ENCODE data around the gene SON.
"Not testable (repeated sequence)": the region's sequence is repeated elsewhere in the genome, so short reads cannot be mapped to it uniquely, and the experiment has no call there.

The SON gene

GRCh38 chr21:33572350-33572749 lies 29.5 kb downstream of the SON start:
- no peak for DNase-seq (ENCODE audit: low read depth in 2 of 3, low spot score in 2 of 3)

GRCh38 chr21:33576741-33577141 lies 33.9 kb downstream of the SON start:
- not testable (repeated sequence) for DNase-seq (ENCODE audit: low read depth in 2 of 3, low spot score in 2 of 3)

- no peak for DNase-seq (ENCODE audit: low read depth in 2 of 3, low spot score in 2 of 3)
These were observed 35.4 kb downstream of the SON start for GRCh38 chr21:33578214-33578613.

- no peak for DNase-seq (ENCODE audit: low read depth in 2 of 3, low spot score in 2 of 3)
These were observed 36.2 kb downstream of the SON start for GRCh38 chr21:33578959-33579542.

GRCh38 chr21:33584455-33584854 lies 41.6 kb downstream of the SON start:
- no peak for DNase-seq (ENCODE audit: low read depth in 2 of 3, low spot score in 2 of 3)

DNA sequence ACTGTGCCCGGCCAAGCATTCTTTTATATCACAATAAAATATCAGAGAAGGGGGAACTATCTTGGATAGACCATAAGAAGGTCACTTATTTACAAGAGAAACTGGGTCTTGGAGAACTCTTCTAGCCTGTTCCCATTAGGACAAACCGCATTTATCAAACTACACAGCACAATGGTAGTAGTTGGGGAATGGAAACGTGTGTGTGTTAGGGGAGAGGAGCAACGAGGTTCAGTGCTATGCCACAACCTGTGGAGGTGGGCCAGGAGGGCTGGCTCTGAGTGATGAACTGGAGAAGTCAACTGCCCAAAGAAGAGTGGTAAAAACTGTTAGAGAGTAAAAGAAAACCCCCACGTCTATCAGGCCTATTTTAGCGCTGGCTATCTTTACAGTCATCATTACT lies 44.1 kb downstream of the SON start:
- DNase-seq (ENCODE audit: low read depth in 2 of 3, low spot score in 2 of 3): no peak

DNA sequence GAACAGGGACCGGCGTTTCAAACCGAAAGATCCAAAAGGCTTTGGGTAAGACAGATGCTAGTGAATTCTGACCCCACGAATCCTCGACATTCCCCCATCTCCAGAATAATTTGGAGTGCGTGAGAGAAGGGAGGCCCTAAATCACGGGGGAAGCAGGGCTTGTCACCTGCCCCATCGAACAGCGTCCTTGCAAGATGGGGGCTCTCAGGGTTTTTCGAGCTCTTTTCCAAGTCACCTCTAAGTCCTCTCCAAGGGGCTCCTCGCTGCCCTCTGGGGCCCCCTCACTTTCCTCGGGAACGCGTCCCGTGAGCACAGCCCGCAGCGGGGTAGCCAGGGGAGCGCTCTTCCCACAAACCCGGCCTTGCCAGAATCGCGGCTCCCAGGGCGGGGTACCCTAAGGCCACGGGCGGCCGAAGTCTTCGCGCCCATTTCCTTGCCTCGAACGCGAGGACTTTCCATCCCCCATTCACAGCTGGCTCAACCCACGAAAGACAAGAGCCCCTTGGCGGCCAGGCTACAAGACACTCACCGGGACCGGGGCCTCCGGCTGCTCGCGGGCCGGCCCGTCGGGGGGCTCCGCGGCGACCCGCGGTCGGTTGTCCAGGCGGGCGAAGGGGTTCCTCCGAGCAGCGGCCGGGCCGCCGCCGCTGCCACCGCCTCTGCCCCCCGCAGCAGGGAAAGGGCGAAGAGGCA lies 45.1 kb downstream of the SON start:
- DNase-seq (ENCODE audit: low read depth in 2 of 3, low spot score in 2 of 3): peak in 1 of 3 experiments; percentile 20

DNA sequence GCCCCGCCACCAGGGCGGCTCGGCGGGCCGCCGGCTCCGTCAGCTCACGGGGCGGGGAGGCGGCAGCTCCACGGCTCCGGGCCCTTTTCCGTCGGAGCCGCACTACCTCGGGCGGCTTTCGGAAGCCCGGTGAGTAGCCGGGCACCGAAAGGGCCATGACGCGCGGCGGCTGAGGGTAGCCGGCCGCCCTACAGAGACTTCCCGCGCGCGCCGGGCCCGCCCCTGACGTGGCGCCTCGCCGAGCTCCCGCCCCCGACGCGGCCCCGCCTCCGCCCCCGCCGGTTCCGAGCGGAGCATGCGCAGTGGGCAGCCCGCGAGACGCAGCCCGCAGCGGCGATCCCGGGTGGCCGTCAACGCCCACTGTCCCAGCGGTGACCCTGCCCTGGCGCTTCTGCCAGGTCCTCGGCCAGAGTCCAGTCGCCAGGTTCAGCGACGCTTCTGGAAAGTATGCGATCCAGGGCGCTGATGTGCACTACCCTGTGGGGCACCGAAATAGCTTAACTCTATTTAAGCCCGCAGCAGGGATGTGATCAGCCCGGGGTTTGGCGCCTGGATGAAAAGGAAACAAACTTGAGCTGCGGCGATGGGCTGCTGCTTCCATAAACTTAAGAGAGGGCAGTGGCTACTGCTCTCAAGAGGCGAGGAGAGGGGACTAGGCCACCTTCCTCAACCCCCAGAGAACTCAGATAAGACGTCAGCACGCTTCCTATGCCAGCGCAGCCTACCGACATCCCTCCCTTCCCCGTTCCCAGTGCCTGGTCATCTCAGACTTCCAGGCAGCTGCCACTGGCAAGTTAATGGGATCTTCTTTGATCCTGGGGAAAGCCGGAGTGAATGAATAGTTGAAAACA lies 45.9 kb downstream of the SON start, which contains the start of gene DONSON:
TSS of gene DONSON (minus strand) at position 200 of the 851 bp plus-strand sequence. CDS start at position 157, 43 bp downstream.
- peak; percentile 68 to 81 (median 81) for DNase-seq (ENCODE audit: low read depth in 2 of 3, low spot score in 2 of 3)

DNA sequence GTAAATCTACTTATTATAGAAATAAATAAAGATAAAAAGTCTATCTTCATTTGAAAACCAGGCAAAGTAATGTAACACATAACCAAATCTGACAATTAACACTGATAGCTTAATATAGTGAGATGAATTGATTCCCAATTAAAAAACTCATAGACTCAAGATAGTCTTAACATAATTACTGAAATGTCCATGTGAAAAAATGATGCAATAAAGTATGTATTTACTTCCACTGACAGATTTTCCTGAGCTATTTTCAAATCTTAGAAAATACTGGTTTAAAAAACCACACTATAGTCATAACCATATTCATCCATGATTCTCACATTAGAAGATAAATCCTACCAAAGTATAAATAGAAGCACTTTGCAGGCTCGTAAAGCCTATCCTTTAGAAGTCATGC lies 55.2 kb downstream of the SON start:
- DNase-seq (ENCODE audit: low read depth in 2 of 3, low spot score in 2 of 3): no peak

- no peak for DNase-seq (ENCODE audit: low read depth in 2 of 3, low spot score in 2 of 3)
These were observed 65.7 kb downstream of the SON start for GRCh38 chr21:33608559-33608958.

DNA sequence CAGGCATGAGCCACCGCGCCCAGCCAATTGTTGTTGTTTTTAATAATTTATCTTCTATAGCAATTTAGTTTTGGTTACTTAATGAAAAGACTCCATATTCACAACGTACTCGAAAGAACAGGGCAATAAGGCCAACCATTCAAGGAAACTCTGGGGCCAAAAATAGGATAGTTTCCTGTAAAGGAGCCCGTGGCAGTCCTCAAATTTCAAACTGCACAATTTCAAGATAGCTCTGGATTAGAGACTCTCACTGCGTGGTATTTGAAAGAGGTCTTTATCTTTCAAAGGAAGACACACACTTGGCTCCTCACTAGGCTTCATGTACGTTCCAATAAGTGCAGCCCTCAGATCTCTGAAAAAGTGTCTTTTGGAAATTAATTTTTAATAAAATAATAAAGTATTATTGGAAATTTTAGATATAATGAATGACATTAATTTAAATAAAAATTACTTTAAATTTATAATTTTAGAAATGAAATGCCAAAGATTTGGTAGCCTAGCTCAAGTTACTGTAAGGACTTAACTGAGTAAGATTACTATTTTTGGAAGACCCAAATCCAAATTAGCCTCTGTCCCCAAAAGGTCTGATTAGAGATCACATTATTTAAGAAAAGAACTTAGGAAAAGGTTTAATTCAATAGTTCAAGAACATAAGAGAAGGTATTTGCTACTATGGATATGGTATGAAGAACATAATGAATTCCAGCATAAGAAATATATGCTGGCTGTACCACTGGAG lies 68.3 kb downstream of the SON start:
- DNase-seq (ENCODE audit: low read depth in 2 of 3, low spot score in 2 of 3): no peak

GRCh38 chr21:33617565-33617964 lies 74.7 kb downstream of the SON start:
- DNase-seq (ENCODE audit: low read depth in 2 of 3, low spot score in 2 of 3): not testable (repeated sequence)

DNA sequence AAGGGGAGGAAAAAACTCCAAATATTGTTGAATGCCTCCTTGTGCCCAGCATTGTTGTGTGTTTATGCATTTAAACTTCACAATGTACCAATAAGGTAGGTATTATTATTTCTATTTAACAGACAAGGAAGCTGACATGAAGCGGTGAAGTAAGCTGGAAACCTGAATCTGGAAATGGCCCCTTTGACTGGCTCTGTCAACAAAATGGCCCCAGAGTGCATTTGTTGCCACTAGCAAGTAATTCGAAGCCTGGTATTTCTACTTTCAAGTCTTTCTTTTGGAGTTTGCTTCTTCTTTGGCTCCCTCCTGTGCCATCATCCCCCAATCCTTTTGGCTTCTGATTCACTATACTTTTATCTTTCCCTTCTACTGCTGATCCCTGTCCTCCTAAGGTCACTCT lies 75.6 kb downstream of the SON start:
- DNase-seq (ENCODE audit: low read depth in 2 of 3, low spot score in 2 of 3): no peak

GRCh38 chr21:33619726-33620125 lies 76.9 kb downstream of the SON start:
- no peak for DNase-seq (ENCODE audit: low read depth in 2 of 3, low spot score in 2 of 3)

- no peak for DNase-seq (ENCODE audit: low read depth in 2 of 3, low spot score in 2 of 3)
These were observed 79.4 kb downstream of the SON start for GRCh38 chr21:33622253-33622652.

DNA sequence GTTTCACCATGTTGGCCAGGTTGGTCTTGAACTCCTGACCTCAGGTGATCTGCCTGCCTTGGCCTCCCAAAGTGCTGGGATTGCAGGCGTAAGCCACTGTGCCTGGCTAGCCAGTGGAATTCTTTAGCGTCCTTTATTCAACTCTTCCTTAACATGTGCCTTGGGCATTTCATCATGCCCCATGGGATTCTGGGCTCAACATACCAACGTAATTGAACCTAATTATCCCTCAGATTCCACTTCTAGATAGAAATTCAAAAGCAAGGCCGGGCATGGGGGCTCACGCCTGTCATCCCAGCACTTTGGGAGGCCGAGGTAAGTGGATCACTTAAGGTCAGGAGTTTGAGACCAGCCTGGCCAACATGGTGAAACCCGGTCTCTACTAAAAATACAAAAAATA lies 83.3 kb downstream of the SON start:
- DNase-seq (ENCODE audit: low read depth in 2 of 3, low spot score in 2 of 3): not testable (repeated sequence)
